NT2/D1 (cell line): ENCODE data around the gene MGAT4C.

ENCODE experiments used
- SUZ12 ChIP-seq: IDR thresholded peaks from 2 replicates; pipeline ENCODE4 v1.6.1; 2011; ENCODE audit not compliant: insufficient read length, insufficient read depth; ENCODE audit errors: extremely low read depth
- ZNF274 ChIP-seq: IDR thresholded peaks from 2 replicates; pipeline ENCODE4 v1.6.1; 2011; ENCODE audit warnings: mild to moderate bottlenecking, low read depth, low read length

DNA sequence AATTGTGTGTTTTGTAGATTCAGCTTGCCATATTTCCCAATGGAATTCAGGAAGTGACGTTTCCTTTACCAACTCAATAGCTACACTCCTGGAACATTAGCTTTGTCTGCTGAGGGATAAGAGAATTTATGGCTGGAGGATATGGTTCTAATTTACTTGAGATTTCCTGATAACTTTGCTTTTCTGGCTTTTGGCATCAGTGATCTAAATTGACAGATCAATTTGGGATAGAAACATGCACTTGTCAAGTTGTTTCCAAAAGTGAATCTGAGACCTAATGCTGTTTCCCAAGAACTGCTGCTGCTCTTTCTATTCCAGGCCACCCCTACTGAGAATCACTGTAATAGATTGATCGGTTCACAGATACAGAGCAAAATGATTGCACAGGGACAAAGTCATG, 43.2 kb downstream of the MGAT4C start:
- TF ChIP-seq ZNF274, result no peak
- no peak for TF ChIP-seq SUZ12
